ENCODE data around the gene PRXL2C.
"Not testable (repeated sequence)": the region's sequence is repeated elsewhere in the genome, so short reads cannot be mapped to it uniquely, and the experiment has no call there.

PRXL2C gene

DNA sequence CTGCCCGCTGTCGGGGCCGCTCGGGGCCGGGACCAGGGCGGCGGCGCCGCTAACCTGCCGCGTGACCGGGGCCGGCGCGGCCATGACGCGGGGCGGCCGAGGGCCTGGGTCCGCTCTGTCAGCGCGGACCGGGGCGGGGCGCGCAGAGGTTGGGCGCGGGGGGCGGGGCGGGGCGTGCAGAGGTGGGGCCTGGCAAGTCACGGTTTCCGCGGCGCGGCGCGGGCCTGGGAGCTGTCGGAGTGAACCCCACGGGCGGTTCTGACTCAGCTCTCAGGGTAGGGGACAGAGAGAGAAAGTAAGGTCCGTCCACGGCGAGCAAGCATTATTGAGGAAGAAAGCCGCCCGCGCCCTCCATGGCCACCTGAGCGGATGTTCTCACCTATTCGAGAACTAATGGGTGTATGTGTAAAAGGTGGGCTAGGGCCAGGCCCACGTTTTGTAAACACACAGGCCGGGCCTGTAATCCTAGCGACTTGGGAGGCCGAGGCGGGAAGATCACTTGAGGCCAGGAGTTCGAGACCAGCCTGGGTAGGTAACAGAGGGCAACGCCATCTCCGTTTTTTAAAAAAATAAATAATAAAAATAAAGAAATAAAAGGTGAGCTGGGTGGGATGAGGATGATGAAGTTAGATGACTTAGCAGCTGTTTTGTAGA, at the start of gene PRXL2C:
TSS of gene PRXL2C (minus strand) at position 120 of the 654 bp plus-strand sequence. CDS start at position 84, 36 bp downstream.
- peak; percentile 75 for DNase-seq (ENCODE audit: low spot score)
- Histone ChIP-seq H3K4me3 (ENCODE audit: severe bottlenecking) (peak within 1 kb of the TSS; percentile 68), H3K9me3 (ENCODE audit: severe bottlenecking) (no peaks in the 10 kb centered on the region), H3K4me1 (ENCODE audit: insufficient read depth, poor library complexity, severe bottlenecking) (peaks cover 4% of the 10 kb centered on the region), H3K36me3 (ENCODE audit: low read depth) (peaks cover 15% of the 10 kb centered on the region), H3K27ac (ENCODE audit: poor library complexity, severe bottlenecking) (peak within 1 kb of the TSS; percentile 88), H3K27me3 (ENCODE audit: insufficient read depth, poor library complexity, severe bottlenecking) (no peaks in the 10 kb centered on the region)
- peak; percentile 64 for ATAC-seq (ENCODE audit: low read depth)
- TF ChIP-seq, protein P1, sequence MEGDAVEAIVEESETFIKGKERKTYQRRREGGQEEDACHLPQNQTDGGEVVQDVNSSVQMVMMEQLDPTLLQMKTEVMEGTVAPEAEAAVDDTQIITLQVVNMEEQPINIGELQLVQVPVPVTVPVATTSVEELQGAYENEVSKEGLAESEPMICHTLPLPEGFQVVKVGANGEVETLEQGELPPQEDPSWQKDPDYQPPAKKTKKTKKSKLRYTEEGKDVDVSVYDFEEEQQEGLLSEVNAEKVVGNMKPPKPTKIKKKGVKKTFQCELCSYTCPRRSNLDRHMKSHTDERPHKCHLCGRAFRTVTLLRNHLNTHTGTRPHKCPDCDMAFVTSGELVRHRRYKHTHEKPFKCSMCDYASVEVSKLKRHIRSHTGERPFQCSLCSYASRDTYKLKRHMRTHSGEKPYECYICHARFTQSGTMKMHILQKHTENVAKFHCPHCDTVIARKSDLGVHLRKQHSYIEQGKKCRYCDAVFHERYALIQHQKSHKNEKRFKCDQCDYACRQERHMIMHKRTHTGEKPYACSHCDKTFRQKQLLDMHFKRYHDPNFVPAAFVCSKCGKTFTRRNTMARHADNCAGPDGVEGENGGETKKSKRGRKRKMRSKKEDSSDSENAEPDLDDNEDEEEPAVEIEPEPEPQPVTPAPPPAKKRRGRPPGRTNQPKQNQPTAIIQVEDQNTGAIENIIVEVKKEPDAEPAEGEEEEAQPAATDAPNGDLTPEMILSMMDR (IDR thresholded peaks at IDR 0.05; ENCODE audit: poor library complexity, severe bottlenecking): no peak

DNA sequence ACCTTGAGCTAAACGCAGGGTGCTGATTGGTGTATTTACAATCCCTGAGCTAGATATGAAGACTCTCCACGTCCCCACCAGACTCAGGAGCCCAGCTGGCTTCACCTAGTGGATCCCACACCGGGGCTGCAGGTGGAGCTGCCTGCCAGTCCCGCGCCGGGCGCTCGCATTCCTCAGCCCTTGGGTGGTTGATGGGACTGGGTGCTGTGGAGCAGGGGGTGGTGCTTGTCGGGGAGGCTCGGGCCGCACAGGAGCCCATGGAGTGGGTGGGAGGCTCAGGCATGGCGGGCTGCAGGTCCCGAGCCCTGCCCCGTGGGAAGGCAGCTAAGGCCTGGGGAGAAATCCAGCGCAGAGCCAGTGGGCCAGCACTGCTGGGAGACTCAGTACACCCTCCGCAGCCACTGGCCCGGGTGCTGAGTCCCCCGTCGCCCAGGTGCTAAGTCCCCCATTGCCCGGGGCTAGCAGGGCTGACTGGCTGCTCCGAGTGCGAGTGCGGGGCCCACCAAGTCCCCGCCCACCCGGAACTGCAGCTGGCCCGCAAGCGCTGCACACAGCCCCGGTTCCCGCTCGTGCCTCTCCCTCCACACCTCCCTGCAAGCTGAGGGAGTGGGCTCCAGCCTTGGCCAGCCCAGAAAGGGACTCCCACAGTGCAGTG, 45.7 kb upstream of the PRXL2C start:
- H3K4me1 ChIP-seq (ENCODE audit: insufficient read depth, poor library complexity, severe bottlenecking); ATAC-seq (ENCODE audit: low read depth); H3K9me3 ChIP-seq (ENCODE audit: severe bottlenecking); H3K27ac ChIP-seq (ENCODE audit: poor library complexity, severe bottlenecking); H3K36me3 ChIP-seq (ENCODE audit: low read depth); H3K4me3 ChIP-seq (ENCODE audit: severe bottlenecking); H3K27me3 ChIP-seq (ENCODE audit: insufficient read depth, poor library complexity, severe bottlenecking); DNase-seq (ENCODE audit: low spot score): not testable (repeated sequence)

GRCh38 chr9:96691326-96691725, 36.2 kb upstream of the PRXL2C start:
- no peak overlapping the region for H3K4me3 ChIP-seq (ENCODE audit: severe bottlenecking)
- no peaks in the 10 kb centered on the region for H3K9me3 ChIP-seq (ENCODE audit: severe bottlenecking)
- H3K4me1 ChIP-seq (ENCODE audit: insufficient read depth, poor library complexity, severe bottlenecking): no peaks in the 10 kb centered on the region
- TF ChIP-seq, protein P1 (IDR thresholded peaks at IDR 0.05; ENCODE audit: poor library complexity, severe bottlenecking): no peak
- no peak overlapping the region for H3K27ac ChIP-seq (ENCODE audit: poor library complexity, severe bottlenecking)
- H3K27me3 ChIP-seq (ENCODE audit: insufficient read depth, poor library complexity, severe bottlenecking): no peaks in the 10 kb centered on the region
- ATAC-seq (ENCODE audit: low read depth) (no peak), DNase-seq (ENCODE audit: low spot score) (no peak)
- no peaks in the 10 kb centered on the region for H3K36me3 ChIP-seq (ENCODE audit: low read depth)

- TF ChIP-seq, protein P1 (IDR thresholded peaks at IDR 0.05; ENCODE audit: poor library complexity, severe bottlenecking): no peak
- Histone ChIP-seq H3K27ac (ENCODE audit: poor library complexity, severe bottlenecking) (no peak overlapping the region), H3K4me1 (ENCODE audit: insufficient read depth, poor library complexity, severe bottlenecking) (no peaks in the 10 kb centered on the region), H3K27me3 (ENCODE audit: insufficient read depth, poor library complexity, severe bottlenecking) (no peaks in the 10 kb centered on the region), H3K4me3 (ENCODE audit: severe bottlenecking) (no peak overlapping the region), H3K9me3 (ENCODE audit: severe bottlenecking) (no peaks in the 10 kb centered on the region), H3K36me3 (ENCODE audit: low read depth) (no peaks in the 10 kb centered on the region)
- ATAC-seq (ENCODE audit: low read depth): no peak
- DNase-seq (ENCODE audit: low spot score): no peak
Observed at GRCh38 chr9:96688745-96689464, 33.8 kb upstream of the PRXL2C start.

- TF ChIP-seq, protein P1 (IDR thresholded peaks at IDR 0.05; ENCODE audit: poor library complexity, severe bottlenecking): no peak
- Histone ChIP-seq H3K27me3 (ENCODE audit: insufficient read depth, poor library complexity, severe bottlenecking) (no peaks in the 10 kb centered on the region), H3K36me3 (ENCODE audit: low read depth) (no peaks in the 10 kb centered on the region), H3K27ac (ENCODE audit: poor library complexity, severe bottlenecking) (no peak overlapping the region), H3K4me1 (ENCODE audit: insufficient read depth, poor library complexity, severe bottlenecking) (no peaks in the 10 kb centered on the region), H3K9me3 (ENCODE audit: severe bottlenecking) (no peaks in the 10 kb centered on the region), H3K4me3 (ENCODE audit: severe bottlenecking) (no peak overlapping the region)
- ATAC-seq (ENCODE audit: low read depth) (no peak), DNase-seq (ENCODE audit: low spot score) (no peak)
Observed at GRCh38 chr9:96688187-96688586, 33.1 kb upstream of the PRXL2C start.

Measured in RWPE2 (cell line).